ENCODE measurements around the gene GRID2IP.

GRCh38 chr7:6532516-6532915 is 18.7 kb downstream of the GRID2IP start:
- TF ChIP-seq CTCF (conservative IDR thresholded peaks at IDR 0.05), result no peak
- TF ChIP-seq ZFX (IDR thresholded peaks at IDR 0.05), result no peak

Measured in C4-2B (cell line).